ENCODE measurements around the gene ADAMTS20.

GRCh38 chr12:43416981-43417380 lies 135.0 kb downstream of the ADAMTS20 start:
- TF ChIP-seq CTCF (IDR thresholded peaks at IDR 0.05; ENCODE audit: low read length) (no peak), EZH2phosphoT487 (IDR thresholded peaks at IDR 0.05; ENCODE audit: low read length) (no peak), EZH2 (optimal IDR thresholded peaks at IDR 0.05; ENCODE audit: low read depth, low read length) (no peak)

Measured in MM.1S (cell line).